Caco-2 (cell line): ENCODE measurements around the gene USP10. TPM values are rescaled to one million over a fixed set of nuclear protein-coding genes. Genes with fewer than 3 reads are reported as not detected.

Experiments
- BruUV-seq: library from RNA; stranded (reverse); fragments of 400-500 nt; replicated peaks from 2 replicates; lab custom pipeline; 2021; lab: Mats Ljungman, UMichigan
- CTCF ChIA-PET: fragments of 300-600 bp; sonication (Branson Sonifier 250); formaldehyde crosslinking; loops from one replicate; lab custom pipeline; 2022; ENCODE audit warnings: antibody characterized with exemption; lab: Charles Lee
- POLR2A ChIA-PET: fragments of 300-600 bp; sonication (Branson Sonifier 250); formaldehyde crosslinking; loops from one replicate; lab custom pipeline; 2022; ENCODE audit warnings: antibody characterized with exemption; lab: Charles Lee
- DNase-seq, 2 experiments: peaks; one replicate each; pipeline versions ENCODE4 v3.0.0 to v3.0.0-alpha.2; 2020 to 2022
- H3K27me3 ChIP-seq: replicated peaks from 2 replicates; pipeline ENCODE4 v1.6.0; 2011; ENCODE audit warnings: low read length; ENCODE audit not compliant: control insufficient read depth, insufficient read depth
- H3K36me3 ChIP-seq: 2 replicates; pipeline ENCODE4 v1.5.1; 2011; ENCODE audit warnings: low read length; ENCODE audit not compliant: control insufficient read depth, insufficient read depth
- H3K4me1 ChIP-seq: fragments of 250-450 bp; sonication (Bioruptor Pico); 2 replicates; pipeline ENCODE4 v1.5.1; 2020; ENCODE audit warnings: mild to moderate bottlenecking
- H3K4me3 ChIP-seq: 2 replicates; pipeline ENCODE4 v1.5.1; 2011; ENCODE audit warnings: low read depth, mild to moderate bottlenecking, control low read depth, low read length
- H3K9me3 ChIP-seq: fragments of 250-450 bp; sonication (Bioruptor Pico); 2 replicates; pipeline ENCODE4 v1.5.1; 2020; ENCODE audit warnings: mild to moderate bottlenecking, moderate library complexity
- H3K27ac Mint-ChIP-seq: one replicate; pipeline ENCODE4 v1.8.0; 2022; ENCODE audit warnings: mixed read lengths; ENCODE audit not compliant: unreplicated experiment
- H3K27me3 Mint-ChIP-seq: one replicate; pipeline ENCODE4 v1.8.0; 2022; ENCODE audit warnings: mixed read lengths; ENCODE audit not compliant: insufficient read depth, unreplicated experiment
- H3K36me3 Mint-ChIP-seq: one replicate; pipeline ENCODE4 v1.8.0; 2022; ENCODE audit warnings: mild to moderate bottlenecking, mixed read lengths; ENCODE audit not compliant: insufficient read depth, unreplicated experiment
- H3K4me1 Mint-ChIP-seq: one replicate; pipeline ENCODE4 v1.8.0; 2022; ENCODE audit warnings: low read depth, mixed read lengths; ENCODE audit not compliant: unreplicated experiment
- H3K4me3 Mint-ChIP-seq: one replicate; pipeline ENCODE4 v1.8.0; 2022; ENCODE audit warnings: mild to moderate bottlenecking, moderate library complexity, mixed read lengths; ENCODE audit not compliant: unreplicated experiment
- H3K9me3 Mint-ChIP-seq: one replicate; pipeline ENCODE4 v1.8.0; 2022; ENCODE audit warnings: mixed read lengths; ENCODE audit not compliant: unreplicated experiment
- intact Hi-C: fragments of 100-400 bp; cut with micrococcal nuclease; formaldehyde crosslinking; loops from one replicate; pipeline ENCODE4 v1.10.0; 2022; ENCODE audit not compliant: unreplicated experiment
- total RNA-seq: library from RNA; stranded (reverse); gene quantifications from 2 replicates; pipeline ENCODE4 v1.2.3, GENCODE V29; 2022
- TF ChIP-seq, protein P1 (sequence below), 2 experiments: fragments of 200-600 bp in 1 of 2; IDR thresholded peaks; 1 replicate in 1 of 2; 2 replicates in 1 of 2; pipeline versions ENCODE4 v1.5.1 to v1.8.0; 2011 to 2022; ENCODE audit warnings: antibody characterized with exemption in 1 of 2, control low read depth in 1 of 2, inconsistent platforms in 1 of 2, low read depth in 1 of 2, low read length in 1 of 2, mild to moderate bottlenecking in 1 of 2, moderate library complexity in 1 of 2; ENCODE audit not compliant: insufficient read depth in 1 of 2, severe bottlenecking in 1 of 2, unreplicated experiment in 1 of 2

USP10 gene
- total RNA-seq, 1 experiment from 2014 or later = 147 TPM

DNA sequence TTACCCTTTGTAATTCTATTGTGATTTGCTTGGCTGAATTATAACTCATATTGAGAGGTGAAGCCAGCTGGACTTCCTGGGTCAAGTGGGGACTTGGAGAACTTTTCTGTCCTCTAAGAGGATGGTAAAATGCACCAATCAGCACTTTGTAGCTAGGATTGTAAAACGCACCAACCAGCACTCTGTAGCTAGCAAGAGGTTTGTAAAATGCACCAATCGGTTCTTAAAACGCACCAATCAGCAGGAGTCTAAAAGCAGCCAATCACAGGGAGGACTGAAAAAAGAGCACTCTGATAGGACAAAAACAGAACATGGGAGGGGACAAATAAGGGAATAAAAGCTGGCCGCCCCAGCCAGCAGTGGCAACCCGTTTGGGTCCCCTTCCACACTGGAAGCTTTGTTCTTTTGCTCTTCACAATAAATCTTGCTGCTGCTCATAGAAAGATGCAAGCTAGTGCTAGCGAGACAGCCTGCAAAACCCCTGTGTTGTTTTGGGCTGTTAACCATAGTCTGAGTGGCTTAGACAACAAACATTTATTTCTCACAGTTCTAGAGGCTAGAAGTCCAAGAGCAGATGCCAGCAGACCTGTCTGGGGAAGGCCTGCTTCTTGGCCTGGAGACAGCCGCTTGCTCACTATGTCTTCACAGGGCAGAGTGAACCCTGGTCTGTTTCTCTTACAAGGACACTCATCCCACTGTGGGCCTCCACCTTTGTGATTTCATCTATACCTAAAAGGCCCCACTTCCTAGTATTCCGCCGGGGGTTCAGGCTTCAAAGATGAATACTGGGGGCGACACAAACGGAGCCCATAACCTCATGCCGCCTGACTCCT, 81.0 kb downstream of the USP10 start:
- TF ChIP-seq, protein P1, sequence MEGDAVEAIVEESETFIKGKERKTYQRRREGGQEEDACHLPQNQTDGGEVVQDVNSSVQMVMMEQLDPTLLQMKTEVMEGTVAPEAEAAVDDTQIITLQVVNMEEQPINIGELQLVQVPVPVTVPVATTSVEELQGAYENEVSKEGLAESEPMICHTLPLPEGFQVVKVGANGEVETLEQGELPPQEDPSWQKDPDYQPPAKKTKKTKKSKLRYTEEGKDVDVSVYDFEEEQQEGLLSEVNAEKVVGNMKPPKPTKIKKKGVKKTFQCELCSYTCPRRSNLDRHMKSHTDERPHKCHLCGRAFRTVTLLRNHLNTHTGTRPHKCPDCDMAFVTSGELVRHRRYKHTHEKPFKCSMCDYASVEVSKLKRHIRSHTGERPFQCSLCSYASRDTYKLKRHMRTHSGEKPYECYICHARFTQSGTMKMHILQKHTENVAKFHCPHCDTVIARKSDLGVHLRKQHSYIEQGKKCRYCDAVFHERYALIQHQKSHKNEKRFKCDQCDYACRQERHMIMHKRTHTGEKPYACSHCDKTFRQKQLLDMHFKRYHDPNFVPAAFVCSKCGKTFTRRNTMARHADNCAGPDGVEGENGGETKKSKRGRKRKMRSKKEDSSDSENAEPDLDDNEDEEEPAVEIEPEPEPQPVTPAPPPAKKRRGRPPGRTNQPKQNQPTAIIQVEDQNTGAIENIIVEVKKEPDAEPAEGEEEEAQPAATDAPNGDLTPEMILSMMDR (IDR thresholded peaks at IDR 0.05; ENCODE audit: insufficient read depth in 1 of 2, low read depth in 1 of 2, low read length in 1 of 2, severe bottlenecking in 1 of 2, unreplicated experiment in 1 of 2) = no peak
- H3K27me3 Mint-ChIP-seq = no peaks in the 10 kb centered on the region
- Histone ChIP-seq H3K4me1 (no peaks in the 10 kb centered on the region), H3K27me3 (no peaks in the 10 kb centered on the region), H3K9me3 (no peaks in the 10 kb centered on the region), H3K36me3 (no peaks in the 10 kb centered on the region), H3K4me3 (no peak overlapping the region)
- no peak for DNase-seq
- H3K4me1 Mint-ChIP-seq = no peaks in the 10 kb centered on the region
- intact Hi-C loops = no loop called here
- POLR2A ChIA-PET = no interaction called here
- no peak overlapping the region for H3K27ac Mint-ChIP-seq
- CTCF ChIA-PET = no interaction called here
- BruUV-seq = no TSS peak
- H3K36me3 Mint-ChIP-seq = peaks cover 70% of the 10 kb centered on the region
- no peak overlapping the region for H3K4me3 Mint-ChIP-seq
- no peaks in the 10 kb centered on the region for H3K9me3 Mint-ChIP-seq

DNA sequence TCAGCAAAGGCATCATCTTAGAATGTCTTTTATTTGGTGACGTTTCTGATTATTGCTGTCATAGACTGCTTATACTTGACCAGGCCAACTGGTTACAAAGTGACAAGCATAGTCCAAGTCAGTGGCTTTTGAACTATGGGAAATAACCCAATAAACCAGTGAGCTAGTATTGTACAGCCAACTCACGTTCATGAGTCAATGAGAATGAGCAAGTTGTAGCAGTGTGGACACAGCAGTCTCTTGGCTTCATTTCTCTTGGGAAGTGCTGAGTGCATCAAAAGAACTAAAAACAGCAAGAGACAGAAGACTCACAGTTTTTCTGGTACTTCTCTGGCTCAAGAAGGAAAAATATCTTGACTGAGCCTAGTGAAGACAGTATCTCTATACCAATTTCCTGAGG, 83.0 kb downstream of the USP10 start:
- Histone ChIP-seq H3K27me3 (no peaks in the 10 kb centered on the region), H3K9me3 (no peaks in the 10 kb centered on the region), H3K36me3 (no peaks in the 10 kb centered on the region), H3K4me1 (no peaks in the 10 kb centered on the region), H3K4me3 (no peak overlapping the region)
- Mint-ChIP-seq H3K9me3 (no peaks in the 10 kb centered on the region), H3K27me3 (no peaks in the 10 kb centered on the region), H3K36me3 (peaks cover 49% of the 10 kb centered on the region), H3K27ac (no peak overlapping the region), H3K4me1 (no peaks in the 10 kb centered on the region), H3K4me3 (no peak overlapping the region)
- TF ChIP-seq, protein P1 (IDR thresholded peaks at IDR 0.05; ENCODE audit: insufficient read depth in 1 of 2, low read depth in 1 of 2, low read length in 1 of 2, severe bottlenecking in 1 of 2, unreplicated experiment in 1 of 2) = no peak
- intact Hi-C loops = no loop called here
- TSS peak; percentile 9 for BruUV-seq
- POLR2A ChIA-PET = no interaction called here
- CTCF ChIA-PET = no interaction called here
- DNase-seq = no peak

DNA sequence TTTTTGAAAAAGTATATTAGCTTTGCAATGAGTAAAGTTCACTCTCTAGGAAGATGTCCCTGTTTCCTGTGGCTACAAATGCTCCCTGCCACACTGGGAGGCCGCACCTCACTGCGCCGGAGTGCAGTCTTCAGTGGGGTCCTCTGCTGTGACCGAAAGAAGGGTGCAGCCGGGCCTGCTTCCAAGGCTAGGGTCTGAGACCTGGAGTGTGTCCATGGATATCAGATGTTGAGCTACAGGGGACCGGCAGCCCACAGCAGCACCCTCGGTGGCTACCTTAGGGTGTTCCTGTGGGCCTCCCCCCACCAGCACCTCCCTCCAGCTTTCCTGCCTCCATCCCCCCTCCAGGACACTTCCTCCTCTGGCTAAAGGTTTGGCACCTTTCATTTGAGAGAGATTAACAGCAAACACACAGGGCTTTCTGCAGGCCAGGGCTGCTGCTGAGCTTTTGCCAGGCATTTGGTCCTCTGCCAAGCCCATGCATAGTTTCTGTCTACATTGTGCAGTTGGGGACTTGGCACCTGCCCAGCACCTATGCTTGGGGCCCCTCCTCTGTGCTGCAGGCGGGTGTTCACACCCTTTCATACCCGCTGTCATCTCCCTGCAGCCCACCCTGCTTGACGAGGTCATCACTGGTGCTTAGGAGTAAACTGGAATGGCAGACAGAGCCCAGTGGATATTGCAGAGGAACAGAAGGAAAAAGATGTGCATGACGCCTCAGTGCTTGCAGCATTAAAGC, 86.2 kb downstream of the USP10 start:
- POLR2A ChIA-PET = no interaction called here
- CTCF ChIA-PET = no interaction called here

More for the DNA sequence above, 86.2 kb downstream of the USP10 start:
- Mint-ChIP-seq H3K9me3 (no peaks in the 10 kb centered on the region), H3K27me3 (no peaks in the 10 kb centered on the region), H3K36me3 (peaks cover 18% of the 10 kb centered on the region), H3K27ac (no peak overlapping the region), H3K4me1 (no peaks in the 10 kb centered on the region), H3K4me3 (no peak overlapping the region)
- intact Hi-C loops = no loop called here
- no peaks in the 10 kb centered on the region for H3K27me3 ChIP-seq
- H3K4me3 ChIP-seq = no peak overlapping the region
- no TSS peak for BruUV-seq
- H3K4me1 ChIP-seq = no peaks in the 10 kb centered on the region
- no peak for DNase-seq
- TF ChIP-seq, protein P1 (IDR thresholded peaks at IDR 0.05; ENCODE audit: insufficient read depth in 1 of 2, low read depth in 1 of 2, low read length in 1 of 2, severe bottlenecking in 1 of 2, unreplicated experiment in 1 of 2) = no peak
- no peaks in the 10 kb centered on the region for H3K36me3 ChIP-seq
- H3K9me3 ChIP-seq = no peaks in the 10 kb centered on the region
